Suprapubic skin (tissue), 4 donors: ENCODE data around the gene CECR2.

Experiments used
- EP300 ChIP-seq: sonication (generic); formaldehyde crosslinking; IDR thresholded peaks from one replicate; pipeline ENCODE4 v1.6.1; 2017; ENCODE audit warnings: antibody characterized with exemption
- POLR2A ChIP-seq, 2 donors: fragments of 450-650 bp; IDR thresholded peaks; one replicate each; pipeline ENCODE4 v1.6.1; 2017; ENCODE audit warnings: antibody characterized with exemption in 2 of 2, mild to moderate bottlenecking in 2 of 2, moderate library complexity in 2 of 2
- POLR2AphosphoS5 ChIP-seq, 3 donors: sonication (generic); formaldehyde crosslinking; IDR thresholded peaks; one replicate each; pipeline ENCODE4 v1.6.1; 2017; ENCODE audit warnings: antibody characterized with exemption in 3 of 3
- TF ChIP-seq, protein P1 (sequence below), 2 donors: fragments of 200-600 bp in 1 of 2; fragments of 450-650 bp in 1 of 2; sonication (generic) in 1 of 2; IDR thresholded peaks; one replicate each; pipeline ENCODE4 v1.5.1; 2016 to 2019; ENCODE audit warnings: antibody characterized with exemption in 2 of 2, mild to moderate bottlenecking in 1 of 2, moderate library complexity in 1 of 2

DNA sequence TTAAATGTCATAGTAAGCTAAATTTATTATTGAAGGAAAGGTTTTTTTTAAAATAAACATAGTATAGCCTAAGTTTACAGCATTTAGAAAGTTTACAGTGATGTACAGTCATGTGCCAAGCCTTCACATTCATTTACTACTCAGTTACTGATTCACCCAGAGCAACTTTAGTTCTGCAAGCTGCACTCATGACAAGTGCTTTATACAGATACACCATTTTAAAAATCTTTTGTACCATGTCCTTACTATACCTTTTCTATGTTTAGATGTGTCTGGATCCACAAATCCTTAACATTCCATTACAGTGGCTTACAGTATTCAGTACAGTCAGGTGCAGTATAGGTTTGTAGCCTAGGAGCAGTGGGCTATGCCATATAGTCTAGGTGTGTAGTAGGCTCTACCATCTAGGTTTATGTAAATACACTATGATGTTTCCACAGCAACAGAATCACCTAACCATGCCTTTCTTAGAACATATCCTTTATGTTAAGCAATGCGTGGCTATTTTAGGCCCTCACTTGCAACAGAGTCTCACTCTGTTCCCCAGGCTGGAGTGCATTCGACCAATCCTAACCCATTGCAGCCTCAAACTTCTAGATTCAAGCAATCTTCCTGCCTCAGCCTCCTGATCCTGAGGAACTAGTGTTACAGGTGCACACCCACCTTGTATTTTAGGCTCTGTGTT lies 114.6 kb downstream of the CECR2 start:
- no peak for TF ChIP-seq POLR2A (IDR thresholded peaks at IDR 0.05)
- TF ChIP-seq POLR2AphosphoS5 (IDR thresholded peaks at IDR 0.05): no peak
- TF ChIP-seq, protein P1, sequence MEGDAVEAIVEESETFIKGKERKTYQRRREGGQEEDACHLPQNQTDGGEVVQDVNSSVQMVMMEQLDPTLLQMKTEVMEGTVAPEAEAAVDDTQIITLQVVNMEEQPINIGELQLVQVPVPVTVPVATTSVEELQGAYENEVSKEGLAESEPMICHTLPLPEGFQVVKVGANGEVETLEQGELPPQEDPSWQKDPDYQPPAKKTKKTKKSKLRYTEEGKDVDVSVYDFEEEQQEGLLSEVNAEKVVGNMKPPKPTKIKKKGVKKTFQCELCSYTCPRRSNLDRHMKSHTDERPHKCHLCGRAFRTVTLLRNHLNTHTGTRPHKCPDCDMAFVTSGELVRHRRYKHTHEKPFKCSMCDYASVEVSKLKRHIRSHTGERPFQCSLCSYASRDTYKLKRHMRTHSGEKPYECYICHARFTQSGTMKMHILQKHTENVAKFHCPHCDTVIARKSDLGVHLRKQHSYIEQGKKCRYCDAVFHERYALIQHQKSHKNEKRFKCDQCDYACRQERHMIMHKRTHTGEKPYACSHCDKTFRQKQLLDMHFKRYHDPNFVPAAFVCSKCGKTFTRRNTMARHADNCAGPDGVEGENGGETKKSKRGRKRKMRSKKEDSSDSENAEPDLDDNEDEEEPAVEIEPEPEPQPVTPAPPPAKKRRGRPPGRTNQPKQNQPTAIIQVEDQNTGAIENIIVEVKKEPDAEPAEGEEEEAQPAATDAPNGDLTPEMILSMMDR (IDR thresholded peaks at IDR 0.05): no peak
- no peak for TF ChIP-seq EP300
